Nephron (organoid): Measurements from ENCODE around the gene UCHL1.
A peak's percentile ranks its signal among the peaks of the same experiment; 100 is the strongest.
"Not testable (repeated sequence)": the region's sequence is repeated elsewhere in the genome, so short reads cannot be mapped to it uniquely, and the experiment has no call there.

Experiments
- H3K27ac Mint-ChIP-seq, 3 experiments: 2 replicates each; pipeline ENCODE4 v1.8.0; 2020; ENCODE audit warnings: mixed read lengths in 3 of 3, mild to moderate bottlenecking in 2 of 3, moderate library complexity in 1 of 3
- H3K27me3 Mint-ChIP-seq: 2 replicates; pipeline ENCODE4 v1.8.0; 2021; ENCODE audit warnings: low read depth, mild to moderate bottlenecking, moderate library complexity, mixed read lengths
- H3K36me3 Mint-ChIP-seq: 2 replicates; pipeline ENCODE4 v1.8.0; 2020; ENCODE audit warnings: low read depth, mixed read lengths
- H3K4me1 Mint-ChIP-seq: 2 replicates; pipeline ENCODE4 v1.8.0; 2020; ENCODE audit warnings: mixed read lengths
- H3K4me3 Mint-ChIP-seq, 3 experiments: 2 replicates each; pipeline ENCODE4 v1.8.0; 2020; ENCODE audit warnings: mild to moderate bottlenecking in 3 of 3, mixed read lengths in 3 of 3, moderate library complexity in 2 of 3
- H3K9me3 Mint-ChIP-seq: 2 replicates; pipeline ENCODE4 v1.8.0; 2020; ENCODE audit warnings: mixed read lengths
- TF ChIP-seq, protein P1 (sequence below), 3 experiments: fragments of 200-600 bp; sonication (generic); IDR thresholded peaks; one replicate each; pipeline ENCODE4 v1.5.0; 2021; ENCODE audit warnings: antibody characterized with exemption in 3 of 3; ENCODE audit not compliant: unreplicated experiment in 3 of 3

The UCHL1 gene

DNA sequence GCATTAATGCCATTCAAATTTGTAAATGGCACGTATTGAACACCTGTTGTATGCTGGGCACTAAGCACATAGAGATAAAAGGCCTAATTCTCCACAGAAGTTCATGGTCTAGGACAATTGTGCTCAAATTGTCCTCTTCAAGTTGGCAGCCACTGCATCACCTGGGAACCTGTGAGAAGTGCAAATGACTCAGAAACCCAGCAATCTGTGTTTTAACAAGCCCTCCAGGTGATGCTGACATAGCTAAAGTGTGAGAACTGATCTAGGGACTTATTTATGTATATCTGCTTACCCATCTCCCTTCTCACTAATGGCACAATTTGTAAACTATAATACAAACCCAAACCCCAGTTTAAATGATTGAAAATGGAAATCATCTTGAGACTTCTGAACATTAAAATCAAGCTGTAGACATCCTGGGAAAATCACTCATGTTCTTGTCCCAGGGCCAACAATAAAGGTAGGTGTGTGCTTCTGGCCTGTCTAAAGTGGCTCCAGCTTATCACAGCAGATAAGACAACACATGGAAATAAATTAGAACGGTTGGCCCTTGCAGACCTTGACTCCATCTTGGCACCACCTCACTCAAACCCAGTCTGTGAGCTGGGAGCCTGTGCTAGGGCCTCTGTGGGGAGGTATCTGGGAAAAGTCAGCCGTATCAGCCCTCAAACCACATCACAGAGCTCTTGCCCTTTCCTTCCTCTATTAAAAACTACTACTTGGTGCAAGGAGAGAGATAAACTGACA, 46.8 kb downstream of the UCHL1 start:
- Mint-ChIP-seq H3K27ac (no peak overlapping the region), H3K9me3 (no peaks in the 10 kb centered on the region), H3K27me3 (no peaks in the 10 kb centered on the region), H3K4me1 (peaks cover 13% of the 10 kb centered on the region), H3K4me3 (no peak overlapping the region), H3K36me3 (no peaks in the 10 kb centered on the region)
- TF ChIP-seq, protein P1, sequence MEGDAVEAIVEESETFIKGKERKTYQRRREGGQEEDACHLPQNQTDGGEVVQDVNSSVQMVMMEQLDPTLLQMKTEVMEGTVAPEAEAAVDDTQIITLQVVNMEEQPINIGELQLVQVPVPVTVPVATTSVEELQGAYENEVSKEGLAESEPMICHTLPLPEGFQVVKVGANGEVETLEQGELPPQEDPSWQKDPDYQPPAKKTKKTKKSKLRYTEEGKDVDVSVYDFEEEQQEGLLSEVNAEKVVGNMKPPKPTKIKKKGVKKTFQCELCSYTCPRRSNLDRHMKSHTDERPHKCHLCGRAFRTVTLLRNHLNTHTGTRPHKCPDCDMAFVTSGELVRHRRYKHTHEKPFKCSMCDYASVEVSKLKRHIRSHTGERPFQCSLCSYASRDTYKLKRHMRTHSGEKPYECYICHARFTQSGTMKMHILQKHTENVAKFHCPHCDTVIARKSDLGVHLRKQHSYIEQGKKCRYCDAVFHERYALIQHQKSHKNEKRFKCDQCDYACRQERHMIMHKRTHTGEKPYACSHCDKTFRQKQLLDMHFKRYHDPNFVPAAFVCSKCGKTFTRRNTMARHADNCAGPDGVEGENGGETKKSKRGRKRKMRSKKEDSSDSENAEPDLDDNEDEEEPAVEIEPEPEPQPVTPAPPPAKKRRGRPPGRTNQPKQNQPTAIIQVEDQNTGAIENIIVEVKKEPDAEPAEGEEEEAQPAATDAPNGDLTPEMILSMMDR (IDR thresholded peaks at IDR 0.05; ENCODE audit: unreplicated experiment in 3 of 3): no peak

DNA sequence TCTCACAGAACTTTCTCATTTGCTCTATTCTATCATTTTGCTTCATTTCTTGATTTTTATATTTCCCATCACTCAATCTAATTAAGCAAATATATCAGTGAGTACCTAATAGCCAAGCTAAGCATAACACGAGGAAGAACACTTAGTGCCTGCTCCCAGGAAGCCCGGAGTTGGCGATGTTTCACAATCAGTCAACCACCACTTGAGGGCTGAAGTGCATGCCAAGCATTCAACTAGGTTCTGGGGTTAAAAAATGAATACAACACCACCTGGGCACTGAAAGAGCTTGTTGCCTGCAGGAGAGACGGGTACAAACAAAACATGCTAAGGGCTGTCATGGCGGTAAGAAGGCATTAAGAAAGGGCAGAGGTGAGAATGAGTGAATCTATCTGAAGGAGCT, 47.5 kb downstream of the UCHL1 start:
- peaks cover 13% of the 10 kb centered on the region for H3K4me1 Mint-ChIP-seq
- H3K36me3 Mint-ChIP-seq: no peaks in the 10 kb centered on the region
- H3K27me3 Mint-ChIP-seq: no peaks in the 10 kb centered on the region
- no peaks in the 10 kb centered on the region for H3K9me3 Mint-ChIP-seq
- no peak overlapping the region for H3K4me3 Mint-ChIP-seq
- TF ChIP-seq, protein P1 (IDR thresholded peaks at IDR 0.05; ENCODE audit: unreplicated experiment in 3 of 3): no peak
- no peak overlapping the region for H3K27ac Mint-ChIP-seq

DNA sequence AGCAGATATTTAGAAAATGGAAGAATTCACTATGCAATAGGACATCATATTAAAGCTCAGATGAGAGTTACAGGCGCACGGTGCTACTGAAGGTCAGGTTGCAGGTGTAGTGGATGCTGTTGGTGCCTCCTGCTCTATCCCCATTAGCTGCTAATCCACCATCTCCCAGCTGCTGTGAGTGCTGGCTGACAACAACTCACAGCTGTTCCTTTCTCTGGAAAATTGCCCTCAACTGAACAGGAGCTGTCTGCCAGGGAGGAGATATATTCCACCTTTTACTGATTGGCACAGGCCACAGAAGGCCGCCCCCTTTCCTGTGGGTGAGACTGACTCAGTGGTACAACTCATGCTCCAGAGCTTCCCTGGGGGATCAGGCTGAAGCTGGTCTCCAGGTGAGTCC, 48.7 kb downstream of the UCHL1 start:
- no peak overlapping the region for H3K4me3 Mint-ChIP-seq
- no peak overlapping the region for H3K27ac Mint-ChIP-seq
- H3K4me1 Mint-ChIP-seq: peaks cover 13% of the 10 kb centered on the region
- H3K9me3 Mint-ChIP-seq: no peaks in the 10 kb centered on the region
- H3K27me3 Mint-ChIP-seq: no peaks in the 10 kb centered on the region
- H3K36me3 Mint-ChIP-seq: no peaks in the 10 kb centered on the region
- TF ChIP-seq, protein P1 (IDR thresholded peaks at IDR 0.05; ENCODE audit: unreplicated experiment in 3 of 3): no peak

DNA sequence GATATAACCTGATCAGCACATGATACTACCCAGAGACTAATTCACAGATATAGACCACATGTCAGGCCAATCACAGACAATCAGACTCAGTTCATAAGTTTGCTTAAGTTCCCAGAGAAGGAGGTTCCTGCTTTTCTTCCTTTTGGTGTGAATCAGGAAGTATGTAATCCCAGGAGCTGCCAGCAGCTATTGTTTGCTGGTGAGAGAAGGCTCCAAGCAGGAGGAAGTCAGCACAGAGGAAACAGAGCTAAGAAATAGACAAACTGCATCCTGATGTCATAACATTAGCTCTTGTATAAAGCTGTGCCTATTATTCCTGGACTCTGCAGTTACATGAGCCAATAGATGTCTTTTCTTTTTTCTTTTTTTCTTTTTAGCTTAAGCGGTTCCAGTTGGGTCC, 50.9 kb downstream of the UCHL1 start:
- H3K27me3 Mint-ChIP-seq: no peaks in the 10 kb centered on the region
- H3K27ac Mint-ChIP-seq: no peak overlapping the region
- H3K4me3 Mint-ChIP-seq: no peak overlapping the region
- H3K9me3 Mint-ChIP-seq: peaks cover 6% of the 10 kb centered on the region
- TF ChIP-seq, protein P1 (IDR thresholded peaks at IDR 0.05; ENCODE audit: unreplicated experiment in 3 of 3): no peak
- peaks cover 13% of the 10 kb centered on the region for H3K4me1 Mint-ChIP-seq
- no peaks in the 10 kb centered on the region for H3K36me3 Mint-ChIP-seq

DNA sequence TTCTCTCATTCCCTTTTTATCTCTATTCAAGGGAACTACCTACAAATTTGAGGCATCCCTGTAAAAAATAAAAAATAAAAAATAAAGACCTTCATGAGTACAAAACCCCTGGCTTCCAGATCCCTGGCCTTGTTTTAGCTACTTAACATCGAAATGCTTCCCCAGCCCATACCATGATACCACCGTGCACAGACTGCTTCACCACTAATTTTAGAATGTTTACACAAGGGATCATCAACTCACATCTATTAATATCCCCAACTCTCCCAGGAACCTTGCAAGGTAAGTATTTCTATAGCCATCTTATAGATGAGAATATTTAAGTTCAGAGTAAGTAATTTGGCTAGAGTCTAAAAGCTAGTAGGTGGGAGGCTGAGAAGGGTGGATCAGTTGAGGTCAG, 51.7 kb downstream of the UCHL1 start:
- H3K4me1 Mint-ChIP-seq: peaks cover 13% of the 10 kb centered on the region
- H3K9me3 Mint-ChIP-seq: peaks cover 12% of the 10 kb centered on the region
- no peak overlapping the region for H3K27ac Mint-ChIP-seq
- TF ChIP-seq, protein P1 (IDR thresholded peaks at IDR 0.05; ENCODE audit: unreplicated experiment in 3 of 3): no peak
- no peak overlapping the region for H3K4me3 Mint-ChIP-seq
- no peaks in the 10 kb centered on the region for H3K27me3 Mint-ChIP-seq
- no peaks in the 10 kb centered on the region for H3K36me3 Mint-ChIP-seq

DNA sequence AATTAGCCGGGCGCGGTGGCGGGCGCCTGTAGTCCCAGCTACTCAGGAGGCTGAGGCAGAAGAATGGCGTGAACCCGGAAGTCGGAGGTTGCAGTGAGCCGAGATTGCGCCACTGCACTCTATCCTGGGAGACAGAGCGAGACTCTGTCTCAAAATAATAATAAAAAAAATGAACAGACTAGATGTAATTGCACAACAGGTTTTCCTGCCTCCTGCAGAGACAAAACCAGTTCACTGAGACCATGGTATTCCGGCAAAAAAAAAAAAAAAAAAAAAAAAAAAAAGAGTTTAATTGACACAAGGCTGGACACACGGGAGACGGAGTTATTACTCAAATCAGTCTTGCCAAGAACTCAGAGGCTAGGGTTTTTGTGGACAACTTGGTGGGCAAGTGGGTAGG, 58.7 kb downstream of the UCHL1 start:
- H3K27me3 Mint-ChIP-seq, H3K36me3 Mint-ChIP-seq, H3K4me3 Mint-ChIP-seq, H3K4me1 Mint-ChIP-seq: not testable (repeated sequence)
- Mint-ChIP-seq H3K27ac (peak overlapping the region in 1 of 3 experiments; percentile 14), H3K9me3 (peaks cover 22% of the 10 kb centered on the region)
